Vagina (tissue), 2 donors: Measurements from ENCODE around the gene ICAM5. TPM values are rescaled to one million over a fixed set of nuclear protein-coding genes. Genes with fewer than 3 reads are reported as not detected.
A peak's percentile ranks its signal among the peaks of the same experiment; 100 is the strongest.

Source experiments
- DNase-seq, 2 donors: peaks; one replicate each; pipeline ENCODE4 v3.0.0-alpha.2; 2017; ENCODE audit errors: extremely low spot score in 2 of 2
- H3K27ac ChIP-seq: fragments of 200-600 bp; sonication (generic); one replicate; pipeline ENCODE4 v1.5.1; 2019
- H3K27me3 ChIP-seq: fragments of 200-600 bp; sonication (generic); one replicate; pipeline ENCODE4 v1.5.1; 2019
- H3K36me3 ChIP-seq, 2 donors: fragments of 200-600 bp; sonication (generic); one replicate each; pipeline ENCODE4 v1.5.1; 2017 to 2019
- H3K4me1 ChIP-seq: fragments of 200-600 bp; sonication (generic); one replicate; pipeline ENCODE4 v1.5.1; 2019
- H3K4me3 ChIP-seq, 2 donors: fragments of 200-600 bp; sonication (generic); 1 replicate in 1 of 2; 2 replicates in 1 of 2; pipeline ENCODE4 v1.5.1; 2016 to 2019
- H3K9me3 ChIP-seq: fragments of 200-600 bp; sonication (generic); one replicate; pipeline ENCODE4 v1.5.1; 2019
- POLR2A ChIP-seq, 2 donors: fragments of 450-650 bp; IDR thresholded peaks; one replicate each; pipeline ENCODE4 v1.6.1; 2017; ENCODE audit warnings: antibody characterized with exemption in 2 of 2, mild to moderate bottlenecking in 2 of 2, moderate library complexity in 2 of 2
- POLR2AphosphoS5 ChIP-seq, 2 donors: sonication (generic); formaldehyde crosslinking; IDR thresholded peaks; one replicate each; pipeline ENCODE4 v1.9.0; 2017; ENCODE audit warnings: antibody characterized with exemption in 2 of 2, mild to moderate bottlenecking in 2 of 2, low read depth in 1 of 2; ENCODE audit not compliant: insufficient read depth in 1 of 2
- intact Hi-C: fragments of 100-400 bp; cut with DNase I; formaldehyde crosslinking; loops from one replicate; pipeline ENCODE4 v1.15.1; 2023
- total RNA-seq: library from RNA; depleted of rRNA; stranded (reverse); fragments of >200 nt; gene quantifications from one replicate; pipeline ENCODE4 v1.2.3, GENCODE V29; 2016
- TF ChIP-seq, protein P1 (sequence below), 3 experiments: fragments of 450-650 bp in 2 of 3; fragments of 200-600 bp in 1 of 3; sonication (generic) in 1 of 3; IDR thresholded peaks; one replicate each; pipeline ENCODE4 v1.5.1; 2017 to 2019; ENCODE audit warnings: antibody characterized with exemption in 3 of 3, mild to moderate bottlenecking in 2 of 3, moderate library complexity in 2 of 3

The ICAM5 gene
- total RNA-seq, 1 donor from 2014 or later: 2.0 TPM

DNA sequence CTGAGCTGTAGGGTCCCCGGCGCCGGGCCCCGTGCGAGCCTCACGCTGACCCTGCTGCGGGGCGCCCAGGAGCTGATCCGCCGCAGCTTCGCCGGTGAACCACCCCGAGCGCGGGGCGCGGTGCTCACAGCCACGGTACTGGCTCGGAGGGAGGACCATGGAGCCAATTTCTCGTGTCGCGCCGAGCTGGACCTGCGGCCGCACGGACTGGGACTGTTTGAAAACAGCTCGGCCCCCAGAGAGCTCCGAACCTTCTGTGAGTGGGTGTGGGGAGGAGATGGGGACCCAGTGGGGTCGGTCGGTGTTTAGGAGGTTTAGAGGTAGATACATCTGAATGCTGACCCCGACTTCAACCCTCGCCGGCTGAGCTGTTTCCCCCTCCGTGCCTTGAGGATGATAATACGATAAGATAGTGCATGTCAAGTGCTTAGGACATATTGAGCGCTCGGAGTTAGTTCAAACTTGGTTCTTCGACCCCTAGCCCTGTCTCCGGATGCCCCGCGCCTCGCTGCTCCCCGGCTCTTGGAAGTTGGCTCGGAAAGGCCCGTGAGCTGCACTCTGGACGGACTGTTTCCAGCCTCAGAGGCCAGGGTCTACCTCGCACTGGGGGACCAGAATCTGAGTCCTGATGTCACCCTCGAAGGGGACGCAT lies 1.9 kb downstream of the ICAM5 start:
- no peak overlapping the region for H3K27ac ChIP-seq
- H3K27me3 ChIP-seq: peaks cover 24% of the 10 kb centered on the region
- TF ChIP-seq POLR2AphosphoS5 (IDR thresholded peaks at IDR 0.05; ENCODE audit: insufficient read depth in 1 of 2, low read depth in 1 of 2): no peak
- no peak for TF ChIP-seq POLR2A (IDR thresholded peaks at IDR 0.05)
- TF ChIP-seq, protein P1, sequence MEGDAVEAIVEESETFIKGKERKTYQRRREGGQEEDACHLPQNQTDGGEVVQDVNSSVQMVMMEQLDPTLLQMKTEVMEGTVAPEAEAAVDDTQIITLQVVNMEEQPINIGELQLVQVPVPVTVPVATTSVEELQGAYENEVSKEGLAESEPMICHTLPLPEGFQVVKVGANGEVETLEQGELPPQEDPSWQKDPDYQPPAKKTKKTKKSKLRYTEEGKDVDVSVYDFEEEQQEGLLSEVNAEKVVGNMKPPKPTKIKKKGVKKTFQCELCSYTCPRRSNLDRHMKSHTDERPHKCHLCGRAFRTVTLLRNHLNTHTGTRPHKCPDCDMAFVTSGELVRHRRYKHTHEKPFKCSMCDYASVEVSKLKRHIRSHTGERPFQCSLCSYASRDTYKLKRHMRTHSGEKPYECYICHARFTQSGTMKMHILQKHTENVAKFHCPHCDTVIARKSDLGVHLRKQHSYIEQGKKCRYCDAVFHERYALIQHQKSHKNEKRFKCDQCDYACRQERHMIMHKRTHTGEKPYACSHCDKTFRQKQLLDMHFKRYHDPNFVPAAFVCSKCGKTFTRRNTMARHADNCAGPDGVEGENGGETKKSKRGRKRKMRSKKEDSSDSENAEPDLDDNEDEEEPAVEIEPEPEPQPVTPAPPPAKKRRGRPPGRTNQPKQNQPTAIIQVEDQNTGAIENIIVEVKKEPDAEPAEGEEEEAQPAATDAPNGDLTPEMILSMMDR (IDR thresholded peaks at IDR 0.05): no peak
- DNase-seq: no peak
- no peaks in the 10 kb centered on the region for H3K36me3 ChIP-seq
- peaks cover 84% of the 10 kb centered on the region for H3K4me1 ChIP-seq
- peak overlapping the region; percentile 37 to 56 for H3K4me3 ChIP-seq
- H3K9me3 ChIP-seq: no peaks in the 10 kb centered on the region
- intact Hi-C loops: no loop called here

DNA sequence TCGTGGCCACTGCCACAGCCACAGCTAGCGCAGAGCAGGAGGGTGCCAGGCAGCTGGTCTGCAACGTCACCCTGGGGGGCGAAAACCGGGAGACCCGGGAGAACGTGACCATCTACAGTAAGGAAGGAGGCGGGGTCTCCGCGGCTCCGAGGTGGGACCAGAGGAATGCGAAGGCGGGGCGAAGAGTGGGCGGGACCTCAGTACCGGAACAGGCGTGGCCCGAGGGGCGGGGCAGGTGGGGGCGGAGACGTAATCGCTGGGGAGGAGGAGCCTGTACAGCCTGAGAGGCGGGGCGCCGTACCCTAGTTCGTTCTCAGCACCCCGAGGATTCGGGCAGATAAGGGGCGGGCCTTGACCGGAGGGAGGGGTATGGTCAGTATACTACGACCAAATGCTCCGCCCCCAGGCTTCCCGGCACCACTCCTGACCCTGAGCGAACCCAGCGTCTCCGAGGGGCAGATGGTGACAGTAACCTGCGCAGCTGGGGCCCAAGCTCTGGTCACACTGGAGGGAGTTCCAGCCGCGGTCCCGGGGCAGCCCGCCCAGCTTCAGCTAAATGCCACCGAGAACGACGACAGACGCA lies 2.5 kb downstream of the ICAM5 start:
- intact Hi-C loops: no loop called here
- TF ChIP-seq POLR2A (IDR thresholded peaks at IDR 0.05) (no peak), POLR2AphosphoS5 (IDR thresholded peaks at IDR 0.05; ENCODE audit: insufficient read depth in 1 of 2, low read depth in 1 of 2) (no peak)
- TF ChIP-seq, protein P1 (IDR thresholded peaks at IDR 0.05): no peak
- Histone ChIP-seq H3K4me1 (peaks cover 78% of the 10 kb centered on the region), H3K4me3 (peak overlapping the region; percentile 37 to 56), H3K36me3 (no peaks in the 10 kb centered on the region), H3K9me3 (no peaks in the 10 kb centered on the region), H3K27me3 (peaks cover 24% of the 10 kb centered on the region), H3K27ac (no peak overlapping the region)
- DNase-seq: peak in 1 of 2 donors; percentile 91

DNA sequence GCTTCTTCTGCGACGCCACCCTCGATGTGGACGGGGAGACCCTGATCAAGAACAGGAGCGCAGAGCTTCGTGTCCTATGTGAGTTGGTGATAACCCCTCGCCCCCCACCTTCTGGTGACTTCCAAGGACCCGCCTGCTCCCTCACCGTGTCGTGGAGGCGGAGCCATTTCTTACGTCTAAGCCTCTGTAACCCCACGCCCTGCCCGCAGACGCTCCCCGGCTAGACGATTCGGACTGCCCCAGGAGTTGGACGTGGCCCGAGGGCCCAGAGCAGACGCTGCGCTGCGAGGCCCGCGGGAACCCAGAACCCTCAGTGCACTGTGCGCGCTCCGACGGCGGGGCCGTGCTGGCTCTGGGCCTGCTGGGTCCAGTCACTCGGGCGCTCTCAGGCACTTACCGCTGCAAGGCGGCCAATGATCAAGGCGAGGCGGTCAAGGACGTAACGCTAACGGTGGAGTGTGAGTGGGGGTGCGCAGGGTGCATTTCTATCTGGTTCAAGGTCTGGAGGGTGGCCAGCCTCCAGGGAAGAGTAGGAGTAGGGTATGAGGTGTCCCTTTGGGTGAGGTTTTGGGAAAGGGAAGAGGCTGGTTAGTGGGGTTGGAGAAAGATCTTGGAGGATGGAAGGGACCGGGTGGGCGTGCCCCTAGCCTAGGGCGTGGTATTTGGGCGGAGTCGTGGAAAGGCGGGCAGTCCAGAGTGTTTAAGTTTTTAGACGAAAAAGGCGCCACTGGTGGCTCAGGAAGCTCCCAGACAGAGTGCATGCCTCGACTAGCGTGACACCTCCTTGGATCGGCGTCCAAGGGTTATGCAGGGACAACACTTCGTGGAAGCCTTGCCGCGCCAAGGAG lies 3.3 kb downstream of the ICAM5 start:
- H3K27me3 ChIP-seq: peaks cover 24% of the 10 kb centered on the region
- H3K27ac ChIP-seq: no peak overlapping the region
- TF ChIP-seq POLR2A (IDR thresholded peaks at IDR 0.05) (no peak), POLR2AphosphoS5 (IDR thresholded peaks at IDR 0.05; ENCODE audit: insufficient read depth in 1 of 2, low read depth in 1 of 2) (no peak)
- TF ChIP-seq, protein P1 (IDR thresholded peaks at IDR 0.05): no peak
- intact Hi-C loops: no loop called here
- DNase-seq: no peak
- H3K4me1 ChIP-seq: peaks cover 71% of the 10 kb centered on the region
- H3K36me3 ChIP-seq: no peaks in the 10 kb centered on the region
- H3K9me3 ChIP-seq: no peaks in the 10 kb centered on the region
- H3K4me3 ChIP-seq: peak overlapping the region; percentile 37 to 56

DNA sequence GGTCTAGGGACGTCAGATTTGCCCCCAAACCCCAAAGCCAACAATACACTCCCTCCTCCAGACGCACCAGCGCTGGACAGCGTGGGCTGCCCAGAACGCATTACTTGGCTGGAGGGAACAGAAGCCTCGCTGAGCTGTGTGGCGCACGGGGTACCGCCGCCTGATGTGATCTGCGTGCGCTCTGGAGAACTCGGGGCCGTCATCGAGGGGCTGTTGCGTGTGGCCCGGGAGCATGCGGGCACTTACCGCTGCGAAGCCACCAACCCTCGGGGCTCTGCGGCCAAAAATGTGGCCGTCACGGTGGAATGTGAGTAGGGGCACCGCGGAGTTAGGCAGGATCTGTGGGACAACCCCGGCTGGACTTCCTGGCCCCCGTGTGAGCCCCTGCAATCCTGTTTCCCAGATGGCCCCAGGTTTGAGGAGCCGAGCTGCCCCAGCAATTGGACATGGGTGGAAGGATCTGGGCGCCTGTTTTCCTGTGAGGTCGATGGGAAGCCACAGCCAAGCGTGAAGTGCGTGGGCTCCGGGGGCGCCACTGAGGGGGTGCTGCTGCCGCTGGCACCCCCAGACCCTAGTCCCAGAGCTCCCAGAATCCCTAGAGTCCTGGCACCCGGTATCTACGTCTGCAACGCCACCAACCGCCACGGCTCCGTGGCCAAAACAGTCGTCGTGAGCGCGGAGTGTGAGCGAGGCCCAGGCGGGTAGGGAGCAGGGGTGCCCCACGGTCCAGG lies 4.0 kb downstream of the ICAM5 start:
- intact Hi-C loops: no loop called here
- peaks cover 63% of the 10 kb centered on the region for H3K4me1 ChIP-seq
- H3K27ac ChIP-seq: no peak overlapping the region
- TF ChIP-seq POLR2A (IDR thresholded peaks at IDR 0.05) (no peak), POLR2AphosphoS5 (IDR thresholded peaks at IDR 0.05; ENCODE audit: insufficient read depth in 1 of 2, low read depth in 1 of 2) (no peak)
- TF ChIP-seq, protein P1 (IDR thresholded peaks at IDR 0.05): no peak
- no peaks in the 10 kb centered on the region for H3K9me3 ChIP-seq
- peaks cover 24% of the 10 kb centered on the region for H3K27me3 ChIP-seq
- DNase-seq: no peak
- no peaks in the 10 kb centered on the region for H3K36me3 ChIP-seq
- H3K4me3 ChIP-seq: no peak overlapping the region
